ENCODE results near the gene PRR7. TPM values are rescaled to one million over a fixed set of nuclear protein-coding genes. Genes with fewer than 3 reads are reported as not detected.

The PRR7 gene
- total RNA-seq, 1 experiment from 2014 or later: 40.6 TPM

- ATAC-seq (no peak), DNase-seq (peak; percentile 34)
- peaks cover 11% of the 10 kb centered on the region; the same call in 1 of the 2 replicates for H3K4me1 ChIP-seq (ENCODE audit: insufficient read depth, low read length)
- H3K4me3 ChIP-seq (ENCODE audit: low read length): no peak overlapping the region
- no peak overlapping the region for H3K27ac ChIP-seq (ENCODE audit: low read length)
- peaks cover 8% of the 10 kb centered on the region for H3F3A ChIP-seq (ENCODE audit: low read length, unreplicated experiment)
- ChIA-PET POLR2A (ENCODE audit: unreplicated experiment) (no interaction called here), CTCF (no interaction called here)
- H3K9me2 ChIP-seq (replicated peaks; ENCODE audit: low read length): no peaks in the 10 kb centered on the region
- H3K9me3 ChIP-seq (ENCODE audit: low read length): no peaks in the 10 kb centered on the region
- no peaks in the 10 kb centered on the region for H3K79me2 ChIP-seq (ENCODE audit: low read length)
- no peak overlapping the region for H3K4me2 ChIP-seq (ENCODE audit: low read length)
- H2AFZ ChIP-seq (ENCODE audit: low read length): no peak overlapping the region
- TF ChIP-seq CTCF (conservative IDR thresholded peaks at IDR 0.05; ENCODE audit: low read depth, low read length) (no peak), EZH2 (IDR thresholded peaks at IDR 0.05; ENCODE audit: low read length, unreplicated experiment) (no peak), EZH2phosphoT487 (IDR thresholded peaks at IDR 0.05; ENCODE audit: borderline replicate concordance, low read length) (no peak)
- intact Hi-C loops (cut with micrococcal nuclease): no loop called here
- H3K27me3 ChIP-seq (ENCODE audit: low read length): no peaks in the 10 kb centered on the region
- BruUV-seq (replicated peaks): no TSS peak
- peaks cover 14% of the 10 kb centered on the region; the same call in 1 of the 2 replicates for H4K20me1 ChIP-seq (ENCODE audit: low read length)
- no peak overlapping the region for H3K9ac ChIP-seq (ENCODE audit: low read length)
- peaks cover 5% of the 10 kb centered on the region for H3K36me3 ChIP-seq (ENCODE audit: low read depth, low read length)
Measured at GRCh38 chr5:177458912-177459350, 12.3 kb downstream of the PRR7 start.

GRCh38 chr5:177459357-177459756 is 12.7 kb downstream of the PRR7 start:
- Histone ChIP-seq H3K9me3 (ENCODE audit: low read length) (no peaks in the 10 kb centered on the region), H2AFZ (ENCODE audit: low read length) (no peak overlapping the region), H3F3A (ENCODE audit: low read length, unreplicated experiment) (peaks cover 8% of the 10 kb centered on the region), H3K36me3 (ENCODE audit: low read depth, low read length) (peaks cover 5% of the 10 kb centered on the region), H3K9me2 (replicated peaks; ENCODE audit: low read length) (no peaks in the 10 kb centered on the region), H3K4me3 (ENCODE audit: low read length) (no peak overlapping the region), H3K27ac (ENCODE audit: low read length) (no peak overlapping the region), H4K20me1 (ENCODE audit: low read length) (peaks cover 14% of the 10 kb centered on the region; the same call in 1 of the 2 replicates), H3K27me3 (ENCODE audit: low read length) (no peaks in the 10 kb centered on the region), H3K9ac (ENCODE audit: low read length) (no peak overlapping the region), H3K79me2 (ENCODE audit: low read length) (no peaks in the 10 kb centered on the region), H3K4me1 (ENCODE audit: insufficient read depth, low read length) (peaks cover 8% of the 10 kb centered on the region; the same call in 1 of the 2 replicates), H3K4me2 (ENCODE audit: low read length) (no peak overlapping the region)
- ChIA-PET CTCF (no interaction called here), POLR2A (ENCODE audit: unreplicated experiment) (no interaction called here)
- DNase-seq (no peak), ATAC-seq (no peak)
- BruUV-seq (replicated peaks): no TSS peak
- intact Hi-C loops (cut with micrococcal nuclease): no loop called here
- no peak for TF ChIP-seq CTCF (conservative IDR thresholded peaks at IDR 0.05; ENCODE audit: low read depth, low read length)
- no peak for TF ChIP-seq EZH2phosphoT487 (IDR thresholded peaks at IDR 0.05; ENCODE audit: borderline replicate concordance, low read length)
- no peak for TF ChIP-seq EZH2 (IDR thresholded peaks at IDR 0.05; ENCODE audit: low read length, unreplicated experiment)

- no peaks in the 10 kb centered on the region for H3K79me2 ChIP-seq (ENCODE audit: low read length)
- peaks cover 5% of the 10 kb centered on the region for H3K36me3 ChIP-seq (ENCODE audit: low read depth, low read length)
- BruUV-seq (replicated peaks): no TSS peak
- no peaks in the 10 kb centered on the region for H3K27me3 ChIP-seq (ENCODE audit: low read length)
- peaks cover 8% of the 10 kb centered on the region for H3F3A ChIP-seq (ENCODE audit: low read length, unreplicated experiment)
- intact Hi-C loops (cut with micrococcal nuclease): no loop called here
- H3K4me2 ChIP-seq (ENCODE audit: low read length): no peak overlapping the region
- DNase-seq: no peak
- no peak for ATAC-seq
- H3K9me2 ChIP-seq (replicated peaks; ENCODE audit: low read length): no peaks in the 10 kb centered on the region
- H3K9ac ChIP-seq (ENCODE audit: low read length): no peak overlapping the region
- POLR2A ChIA-PET (ENCODE audit: unreplicated experiment): no interaction called here
- TF ChIP-seq CTCF (conservative IDR thresholded peaks at IDR 0.05; ENCODE audit: low read depth, low read length) (no peak), EZH2phosphoT487 (IDR thresholded peaks at IDR 0.05; ENCODE audit: borderline replicate concordance, low read length) (no peak), EZH2 (IDR thresholded peaks at IDR 0.05; ENCODE audit: low read length, unreplicated experiment) (no peak)
- CTCF ChIA-PET: interaction anchor here (0.5 kb wide), 1 partner anchor 104 kb away, joined by 3 read pairs; no protein-coding TSS in a partner anchor
- no peak overlapping the region for H2AFZ ChIP-seq (ENCODE audit: low read length)
- H3K4me1 ChIP-seq (ENCODE audit: insufficient read depth, low read length): peaks cover 7% of the 10 kb centered on the region; the same call in 1 of the 2 replicates
- H4K20me1 ChIP-seq (ENCODE audit: low read length): peaks cover 14% of the 10 kb centered on the region; the same call in 1 of the 2 replicates
- H3K4me3 ChIP-seq (ENCODE audit: low read length): no peak overlapping the region
- no peak overlapping the region for H3K27ac ChIP-seq (ENCODE audit: low read length)
- no peaks in the 10 kb centered on the region for H3K9me3 ChIP-seq (ENCODE audit: low read length)
Measured at GRCh38 chr5:177459819-177460628, 13.4 kb downstream of the PRR7 start.
